Measurements from ENCODE around the gene CBX1.

GRCh38 chr17:48074322-48075081, 26.8 kb downstream of the CBX1 start:
- TF ChIP-seq CTCF (IDR thresholded peaks at IDR 0.05; ENCODE audit: low read length) (peak; percentile 82), EZH2phosphoT487 (IDR thresholded peaks at IDR 0.05; ENCODE audit: low read length) (no peak)
